Mesendoderm (in vitro differentiated cells): ENCODE results near the gene KCNJ5. TPM values are rescaled to one million over a fixed set of nuclear protein-coding genes. Genes with fewer than 3 reads are reported as not detected.

ENCODE experiments used
- DNase-seq: peaks from one replicate; pipeline ENCODE4 v3.0.0; 2013
- H2AK5ac ChIP-seq: 2 replicates; pipeline ENCODE4 v1.6.1; 2013; ENCODE audit warnings: low read length, inconsistent platforms
- H2BK120ac ChIP-seq: 2 replicates; pipeline ENCODE4 v1.6.1; 2013; ENCODE audit warnings: low read depth, mild to moderate bottlenecking, low read length, moderate library complexity, mixed read lengths
- H2BK15ac ChIP-seq: replicated peaks from 2 replicates; pipeline ENCODE4 v1.6.1; 2013; ENCODE audit warnings: low read depth, mild to moderate bottlenecking, moderate library complexity
- H2BK5ac ChIP-seq: 2 replicates; pipeline ENCODE4 v1.6.1; 2013; ENCODE audit warnings: low read length, inconsistent platforms
- H3K18ac ChIP-seq: 2 replicates; pipeline ENCODE4 v1.6.1; 2013; ENCODE audit warnings: mild to moderate bottlenecking, low read length, mixed read lengths
- H3K23ac ChIP-seq: one replicate; pipeline ENCODE4 v1.6.1; 2013; ENCODE audit warnings: low read length
- H3K27ac ChIP-seq: 2 replicates; pipeline ENCODE4 v1.5.1; 2013; ENCODE audit warnings: low read depth, mild to moderate bottlenecking, inconsistent platforms, low read length, moderate library complexity
- H3K27me3 ChIP-seq: 2 replicates; pipeline ENCODE4 v1.6.1; 2013; ENCODE audit warnings: low read length, control low read depth, mild to moderate bottlenecking, inconsistent platforms; ENCODE audit not compliant: insufficient read depth, poor library complexity
- H3K36me3 ChIP-seq: 2 replicates; pipeline ENCODE4 v1.6.1; 2013; ENCODE audit warnings: low read length, inconsistent platforms; ENCODE audit not compliant: control insufficient read depth, insufficient read depth
- H3K4ac ChIP-seq: one replicate; pipeline ENCODE4 v1.6.1; 2013; ENCODE audit warnings: low read depth, mild to moderate bottlenecking, low read length, moderate library complexity
- H3K4me1 ChIP-seq: 2 replicates; pipeline ENCODE4 v1.6.1; 2013; ENCODE audit warnings: low read depth, low read length, inconsistent platforms; ENCODE audit not compliant: control insufficient read depth
- H3K4me2 ChIP-seq: 2 replicates; pipeline ENCODE4 v1.6.1; 2013; ENCODE audit warnings: low read length
- H3K4me3 ChIP-seq: 2 replicates; pipeline ENCODE4 v1.5.1; 2013; ENCODE audit warnings: mild to moderate bottlenecking, low read length
- H3K56ac ChIP-seq: one replicate; pipeline ENCODE4 v1.6.1; 2013; ENCODE audit warnings: low read length
- H3K79me1 ChIP-seq: 2 replicates; pipeline ENCODE4 v1.6.1; 2013; ENCODE audit warnings: low read length, inconsistent platforms
- H3K79me2 ChIP-seq: 2 replicates; pipeline ENCODE4 v1.6.1; 2013; ENCODE audit warnings: mild to moderate bottlenecking, low read length; ENCODE audit not compliant: control insufficient read depth, insufficient read depth
- H3K9ac ChIP-seq: 2 replicates; pipeline ENCODE4 v1.6.1; 2013; ENCODE audit warnings: low read length, inconsistent platforms
- H4K5ac ChIP-seq: one replicate; pipeline ENCODE4 v1.6.1; 2013; ENCODE audit warnings: low read length
- H4K8ac ChIP-seq: one replicate; pipeline ENCODE4 v1.6.1; 2013; ENCODE audit warnings: low read depth, mild to moderate bottlenecking, control low read depth, low read length, moderate library complexity
- WGBS: extraction: QIAGEN DNeasy Blood & Tissue Kit; methylation state at CpG from one replicate; pipeline ENCODE4 v1.1.7; 2013; ENCODE audit warnings: low lambda C conversion rate, missing lambda C conversion rate; ENCODE audit not compliant: insufficient coverage; ENCODE audit errors: extremely low coverage; 5-methylcytosine and 5-hydroxymethylcytosine counted together
- polyA plus RNA-seq, 2 experiments: library from polyadenylated mRNA; stranded (reverse); fragments of 200-250 nt; gene quantifications; one replicate each; pipeline ENCODE4 v1.2.3, GENCODE V29; 2013

KCNJ5 gene
- 0.11 TPM for polyA plus RNA-seq (2013, experiment 1 of 2)
- polyA plus RNA-seq (2013, experiment 2 of 2): 0.13 TPM

GRCh38 chr11:128890543-128891368 lies at the start of gene KCNJ5:
KCNJ5 (plus strand) TSS chr11:128891356; CDS start chr11:128911274, 19,918 bp downstream.
- no peak for DNase-seq
- no CpG with 5 or more reads among the region's 85 CpGs for WGBS
- Histone ChIP-seq H3K27me3 (peaks cover 13% of the 10 kb centered on the region), H3K4me3 (peak within 1 kb of the TSS; percentile 42), H3K4ac (peak within 1 kb of the TSS; percentile 47), H4K8ac (no peak within 1 kb of the TSS), H3K56ac (peak within 1 kb of the TSS; percentile 61), H3K4me1 (peaks cover 2% of the 10 kb centered on the region), H2BK15ac (no peak within 1 kb of the TSS), H3K18ac (peak within 1 kb of the TSS; percentile 63), H2BK5ac (no peak within 1 kb of the TSS), H2AK5ac (no peak within 1 kb of the TSS), H4K5ac (no peak within 1 kb of the TSS), H3K4me2 (peak within 1 kb of the TSS; percentile 79), H3K36me3 (no peaks in the 10 kb centered on the region), H3K23ac (peak within 1 kb of the TSS; percentile 33), H3K79me2 (no peaks in the 10 kb centered on the region), H3K27ac (no peak within 1 kb of the TSS), H3K79me1 (no peaks in the 10 kb centered on the region), H2BK120ac (no peak within 1 kb of the TSS), H3K9ac (peak within 1 kb of the TSS; percentile 47)

- Histone ChIP-seq H4K8ac (no peak overlapping the region), H3K79me2 (no peaks in the 10 kb centered on the region), H3K56ac (no peak overlapping the region), H2BK5ac (no peak overlapping the region), H4K5ac (no peak overlapping the region), H3K36me3 (no peaks in the 10 kb centered on the region), H3K4me1 (no peaks in the 10 kb centered on the region), H3K23ac (no peak overlapping the region), H2BK15ac (no peak overlapping the region), H3K79me1 (no peaks in the 10 kb centered on the region), H2BK120ac (no peak overlapping the region), H2AK5ac (no peak overlapping the region), H3K18ac (no peak overlapping the region), H3K4me2 (no peak overlapping the region), H3K4me3 (no peak overlapping the region), H3K9ac (no peak overlapping the region), H3K27ac (no peak overlapping the region), H3K27me3 (no peaks in the 10 kb centered on the region), H3K4ac (no peak overlapping the region)
- DNase-seq: no peak
- no CpG with 5 or more reads among the region's 7 CpGs for WGBS
Observed at GRCh38 chr11:128841461-128842072, 49.6 kb upstream of the KCNJ5 start.

DNA sequence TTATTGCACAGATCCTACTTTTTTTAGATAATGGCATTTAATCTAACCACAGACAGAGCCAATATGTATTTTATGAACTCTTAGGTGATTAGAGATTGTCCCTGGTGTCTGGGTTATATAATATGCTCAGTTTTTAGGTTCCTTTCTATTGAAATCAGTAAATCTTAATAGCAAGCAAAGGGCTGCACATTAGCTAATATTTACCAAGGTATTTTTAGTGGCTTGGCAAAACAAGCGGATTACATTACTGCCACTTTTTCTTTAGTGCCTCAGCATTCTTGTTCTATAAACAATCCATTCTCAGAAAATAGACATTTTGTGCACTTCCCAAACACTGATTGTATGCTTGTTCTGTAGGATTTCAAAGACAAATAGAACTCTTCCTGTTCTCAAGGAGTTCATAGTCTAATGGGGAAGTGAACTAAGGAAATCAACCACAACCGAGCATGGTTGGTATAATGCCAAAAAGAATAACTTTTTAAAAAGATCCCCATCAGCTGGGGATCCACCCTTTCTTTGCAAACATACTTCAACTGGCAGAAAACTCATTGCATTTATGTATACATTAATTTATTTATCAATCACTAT lies 47.9 kb upstream of the KCNJ5 start:
- Histone ChIP-seq H3K36me3 (no peaks in the 10 kb centered on the region), H2BK15ac (no peak overlapping the region), H4K5ac (no peak overlapping the region), H3K4me3 (no peak overlapping the region), H3K27ac (no peak overlapping the region), H2AK5ac (no peak overlapping the region), H4K8ac (no peak overlapping the region), H3K4me2 (no peak overlapping the region), H3K4ac (no peak overlapping the region), H3K79me2 (no peaks in the 10 kb centered on the region), H2BK120ac (no peak overlapping the region), H3K4me1 (no peaks in the 10 kb centered on the region), H2BK5ac (no peak overlapping the region), H3K9ac (no peak overlapping the region), H3K18ac (no peak overlapping the region), H3K27me3 (no peaks in the 10 kb centered on the region), H3K56ac (no peak overlapping the region), H3K79me1 (no peaks in the 10 kb centered on the region), H3K23ac (no peak overlapping the region)
- DNase-seq: no peak
- no CpG with 5 or more reads among the region's 2 CpGs for WGBS

- no peak overlapping the region for H3K4ac ChIP-seq
- no peaks in the 10 kb centered on the region for H3K27me3 ChIP-seq
- H2BK5ac ChIP-seq: no peak overlapping the region
- H3K4me2 ChIP-seq: no peak overlapping the region
- no peak for DNase-seq
- H3K36me3 ChIP-seq: no peaks in the 10 kb centered on the region
- no peak overlapping the region for H2BK15ac ChIP-seq
- H3K79me1 ChIP-seq: no peaks in the 10 kb centered on the region
- no peak overlapping the region for H2BK120ac ChIP-seq
- H4K5ac ChIP-seq: no peak overlapping the region
- H3K9ac ChIP-seq: no peak overlapping the region
- H3K4me3 ChIP-seq: no peak overlapping the region
- H3K18ac ChIP-seq: no peak overlapping the region
- H3K23ac ChIP-seq: no peak overlapping the region
- WGBS: no CpG with 5 or more reads among the region's 2 CpGs
- no peak overlapping the region for H3K56ac ChIP-seq
- no peak overlapping the region for H4K8ac ChIP-seq
- H3K27ac ChIP-seq: no peak overlapping the region
- no peak overlapping the region for H2AK5ac ChIP-seq
- H3K79me2 ChIP-seq: no peaks in the 10 kb centered on the region
- H3K4me1 ChIP-seq: no peaks in the 10 kb centered on the region
Observed at GRCh38 chr11:128845334-128845780, 45.8 kb upstream of the KCNJ5 start.

GRCh38 chr11:128846985-128847384 lies 44.2 kb upstream of the KCNJ5 start:
- Histone ChIP-seq H3K36me3 (no peaks in the 10 kb centered on the region), H3K4ac (no peak overlapping the region), H3K27me3 (no peaks in the 10 kb centered on the region), H2AK5ac (no peak overlapping the region), H3K79me1 (no peaks in the 10 kb centered on the region), H3K4me3 (no peak overlapping the region), H3K9ac (no peak overlapping the region), H3K18ac (no peak overlapping the region), H2BK120ac (no peak overlapping the region), H3K4me2 (no peak overlapping the region), H3K23ac (no peak overlapping the region), H4K8ac (no peak overlapping the region), H3K27ac (no peak overlapping the region), H3K4me1 (no peaks in the 10 kb centered on the region), H4K5ac (no peak overlapping the region), H2BK15ac (no peak overlapping the region), H3K56ac (no peak overlapping the region), H2BK5ac (no peak overlapping the region), H3K79me2 (no peaks in the 10 kb centered on the region)
- no peak for DNase-seq
- WGBS: no CpG with 5 or more reads among the region's 4 CpGs
